K562 (cell line): Measurements from ENCODE around the gene SBK3. TPM values are rescaled to one million over a fixed set of nuclear protein-coding genes. Genes with fewer than 3 reads are reported as not detected.

ENCODE experiments used
- BCOR ChIP-seq: fragments of 450-650 bp; IDR thresholded peaks from 2 replicates; pipeline ENCODE4 v1.6.1; 2016
- CHD4 ChIP-seq: fragments of 200-600 bp; sonication (generic); IDR thresholded peaks from 3 replicates; pipeline ENCODE4 v1.6.1; 2012; ENCODE audit warnings: low read depth, mild to moderate bottlenecking, mixed read lengths, low read length, inconsistent platforms; ENCODE audit not compliant: insufficient read depth, insufficient replicate concordance, poor library complexity, severe bottlenecking
- KDM1A ChIP-seq, 2 experiments: fragments of 450-650 bp; IDR thresholded peaks; 2 replicates each; pipeline ENCODE4 v1.6.1; 2016; ENCODE audit warnings: mild to moderate bottlenecking in 2 of 2
- MCM7 ChIP-seq, 2 experiments: fragments of 450-650 bp; IDR thresholded peaks; 2 replicates each; pipeline ENCODE4 v1.6.1; 2016 to 2018
- PTBP1 ChIP-seq: fragments of 200-400 bp; formaldehyde crosslinking; IDR thresholded peaks from 2 replicates; pipeline ENCODE4 v1.6.1; 2017; ENCODE audit warnings: low read depth, low read length
- RBM34 ChIP-seq: fragments of 200-400 bp; formaldehyde crosslinking; IDR thresholded peaks from 2 replicates; pipeline ENCODE4 v1.6.1; 2018; ENCODE audit warnings: low read length, borderline replicate concordance; ENCODE audit not compliant: insufficient read depth
- TEAD2 ChIP-seq: fragments of 450-650 bp; IDR thresholded peaks from 2 replicates; pipeline ENCODE4 v1.6.1; 2016; ENCODE audit warnings: missing genetic modification characterization, control low read depth, missing compliant biosample characterization
- ZNF408 ChIP-seq: fragments of 250-450 bp; sonication (Bioruptor Pico); IDR thresholded peaks from 2 replicates; pipeline ENCODE4 v1.4.0; 2020; ENCODE audit warnings: low read depth, mild to moderate bottlenecking, moderate library complexity
- polyA plus RNA-seq, 8 experiments: library from polyadenylated mRNA; depleted of rRNA in 4 of 8; stranded (reverse) in 5 of 8; unstranded in 3 of 8; fragments of >200 nt; fragmentation: Nextera tagmentation in 2 of 8; fragmentation: Illumina TruSeq in 1 of 8; extraction: Ambion mirVana in 2 of 8; extraction: Trizol in 1 of 8; gene quantifications; 2 replicates each; pipeline versions ENCODE4 v1.2.1 to v1.2.3, GENCODE V29; 2011 to 2014; ENCODE audit warnings: inconsistent platforms in 1 of 8, missing spikeins in 1 of 8
- total RNA-seq, 7 experiments: library from RNA; depleted of rRNA in 6 of 7; stranded (reverse); fragments of >200 nt in 6 of 7; fragmentation: Illumina TruSeq in 2 of 7; extraction: Trizol in 2 of 7; gene quantifications; 2 replicates each; pipeline versions ENCODE4 v1.2.1 to v1.2.3, GENCODE V29; 2011 to 2021; ENCODE audit warnings: low replicate concordance in 1 of 7
- TF ChIP-seq, protein P1 (sequence below), 2 experiments: IDR thresholded peaks in 1 of 2; conservative IDR thresholded peaks in 1 of 2; 2 replicates each; pipeline ENCODE4 v1.6.1; 2016; ENCODE audit warnings: low read depth in 2 of 2, mild to moderate bottlenecking in 1 of 2, missing compliant biosample characterization in 1 of 2, missing genetic modification characterization in 1 of 2, moderate library complexity in 1 of 2
- TF ChIP-seq, protein P2 (sequence below), 2 experiments: fragments of 250-450 bp in 1 of 2; fragments of 450-650 bp in 1 of 2; sonication (Bioruptor Pico) in 1 of 2; IDR thresholded peaks; 2 replicates each; pipeline versions ENCODE4 v1.6.1 to v1.8.0; 2016 to 2021; ENCODE audit warnings: mild to moderate bottlenecking in 2 of 2, moderate library complexity in 2 of 2, missing compliant biosample characterization in 1 of 2, missing genetic modification characterization in 1 of 2
- TF ChIP-seq, protein P3 (sequence below): fragments of 450-650 bp; IDR thresholded peaks from 2 replicates; pipeline ENCODE4 v1.6.1; 2016

Gene SBK3
- total and polyA plus RNA-seq, 9 of the 15 experiments (the other 6 are each of a cell fraction or from before 2014, with no cell fraction given), result 0.11 to 0.43 (median 0.13) TPM; not detected in 6

DNA sequence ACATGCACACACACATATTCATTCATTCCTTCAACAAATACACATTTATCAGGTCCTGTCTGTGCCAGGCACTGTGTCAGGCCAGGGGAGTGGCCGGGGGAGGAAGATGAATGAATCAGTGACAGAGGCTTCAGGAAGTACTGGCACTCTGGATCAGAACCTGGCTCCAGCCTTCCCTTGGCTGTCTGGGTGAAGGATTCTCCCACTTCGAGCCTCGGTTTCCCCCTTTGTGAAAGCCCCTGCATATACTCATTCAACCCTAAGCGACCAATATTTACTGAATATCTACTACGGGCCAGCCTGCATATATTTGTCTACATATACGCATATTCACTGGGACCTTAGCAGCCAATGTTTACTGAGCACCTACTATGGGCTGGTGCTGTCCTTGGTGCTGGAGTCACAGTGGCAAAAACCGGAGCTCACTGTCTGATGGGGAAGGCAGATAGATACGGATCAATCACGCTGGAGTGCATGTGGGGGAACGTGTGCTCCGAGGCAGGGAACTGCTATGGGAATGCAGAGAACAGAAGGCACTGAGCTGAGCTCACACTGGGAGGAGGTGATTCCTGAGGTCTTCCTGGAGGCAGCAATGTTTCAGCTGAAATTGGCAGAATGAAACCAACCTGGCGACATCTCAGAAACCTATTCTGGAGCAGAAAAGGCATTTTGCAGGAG is 35.9 kb upstream of the SBK3 start (continued):
- TF ChIP-seq RBM34 (no peak), BCOR (peak; percentile 91), MCM7 (IDR thresholded peaks at IDR 0.05) (no peak), PTBP1 (0 out of 2 replicates have a peak, but pooled peaks have one; percentile 86), TEAD2 (tag) (no peak), KDM1A (IDR thresholded peaks at IDR 0.05) (peak in 1 of 2 experiments; percentile 53; a peak in 1 of 4 replicates), ZNF408 (CRISPR knock-in tag) (no peak), CHD4 (peak; percentile 81)
- TF ChIP-seq, protein P1, sequence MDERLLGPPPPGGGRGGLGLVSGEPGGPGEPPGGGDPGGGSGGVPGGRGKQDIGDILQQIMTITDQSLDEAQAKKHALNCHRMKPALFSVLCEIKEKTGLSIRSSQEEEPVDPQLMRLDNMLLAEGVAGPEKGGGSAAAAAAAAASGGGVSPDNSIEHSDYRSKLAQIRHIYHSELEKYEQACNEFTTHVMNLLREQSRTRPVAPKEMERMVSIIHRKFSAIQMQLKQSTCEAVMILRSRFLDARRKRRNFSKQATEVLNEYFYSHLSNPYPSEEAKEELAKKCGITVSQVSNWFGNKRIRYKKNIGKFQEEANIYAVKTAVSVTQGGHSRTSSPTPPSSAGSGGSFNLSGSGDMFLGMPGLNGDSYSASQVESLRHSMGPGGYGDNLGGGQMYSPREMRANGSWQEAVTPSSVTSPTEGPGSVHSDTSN (CRISPR knock-in tag; IDR thresholded peaks at IDR 0.05; ENCODE audit: low read depth), result no peak
- TF ChIP-seq, protein P1 (tag; conservative IDR thresholded peaks at IDR 0.05; ENCODE audit: low read depth), result peak; percentile 48
- TF ChIP-seq, protein P2, sequence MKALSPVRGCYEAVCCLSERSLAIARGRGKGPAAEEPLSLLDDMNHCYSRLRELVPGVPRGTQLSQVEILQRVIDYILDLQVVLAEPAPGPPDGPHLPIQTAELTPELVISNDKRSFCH (CRISPR knock-in tag; IDR thresholded peaks at IDR 0.05), result no peak
- TF ChIP-seq, protein P2 (tag; IDR thresholded peaks at IDR 0.05), result peak; percentile 37; the same call in 1 of the 2 replicates
- TF ChIP-seq, protein P3, sequence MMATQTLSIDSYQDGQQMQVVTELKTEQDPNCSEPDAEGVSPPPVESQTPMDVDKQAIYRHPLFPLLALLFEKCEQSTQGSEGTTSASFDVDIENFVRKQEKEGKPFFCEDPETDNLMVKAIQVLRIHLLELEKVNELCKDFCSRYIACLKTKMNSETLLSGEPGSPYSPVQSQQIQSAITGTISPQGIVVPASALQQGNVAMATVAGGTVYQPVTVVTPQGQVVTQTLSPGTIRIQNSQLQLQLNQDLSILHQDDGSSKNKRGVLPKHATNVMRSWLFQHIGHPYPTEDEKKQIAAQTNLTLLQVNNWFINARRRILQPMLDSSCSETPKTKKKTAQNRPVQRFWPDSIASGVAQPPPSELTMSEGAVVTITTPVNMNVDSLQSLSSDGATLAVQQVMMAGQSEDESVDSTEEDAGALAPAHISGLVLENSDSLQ, result peak; percentile 35; the same call in 1 of the 2 replicates
